Panc1 (cell line): ENCODE data around the gene IPO5. TPM values are rescaled to one million over a fixed set of nuclear protein-coding genes. Genes with fewer than 3 reads are reported as not detected.
A peak's percentile ranks its signal among the peaks of the same experiment; 100 is the strongest.

Experiments
- ATAC-seq: fragments of 200-7000 bp; cut with Tn5 transposase; 2 replicates; pipeline ENCODE4 v1.9.1; 2020; ENCODE audit warnings: mild to moderate bottlenecking, moderate library complexity
- BruUV-seq: library from RNA; stranded (reverse); fragments of 400-500 nt; replicated peaks from 2 replicates; lab custom pipeline; 2021; lab: Mats Ljungman, UMichigan
- CTCF ChIA-PET: fragments of 300-600 bp; sonication (Branson Sonifier 250); formaldehyde crosslinking; loops from one replicate; lab custom pipeline; 2022; ENCODE audit warnings: antibody characterized with exemption; lab: Charles Lee
- POLR2A ChIA-PET: fragments of 300-600 bp; sonication (Branson Sonifier 250); formaldehyde crosslinking; loops from one replicate; lab custom pipeline; 2022; ENCODE audit warnings: antibody characterized with exemption; lab: Charles Lee
- DNase-seq: peaks from one replicate; pipeline ENCODE4 v3.0.0-alpha.2; 2010; ENCODE audit warnings: low read depth, low spot score
- H3K27ac ChIP-seq: 2 replicates; pipeline ENCODE4 v1.5.1; 2011; ENCODE audit warnings: mild to moderate bottlenecking, low read length, inconsistent platforms
- H3K27me3 ChIP-seq: fragments of 200-500 bp; sonication (Bioruptor generic); 2 replicates; pipeline ENCODE4 v1.6.0; 2014; ENCODE audit warnings: low read length, inconsistent platforms; ENCODE audit not compliant: control insufficient read depth, insufficient read depth
- H3K36me3 ChIP-seq: fragments of 200-500 bp; sonication (Bioruptor generic); 2 replicates; pipeline ENCODE4 v1.5.1; 2014; ENCODE audit warnings: inconsistent platforms, mild to moderate bottlenecking, low read length, moderate library complexity; ENCODE audit not compliant: control insufficient read depth, insufficient read depth
- H3K4me1 ChIP-seq: 2 replicates; pipeline ENCODE4 v1.5.1; 2011; ENCODE audit warnings: inconsistent platforms, mild to moderate bottlenecking, low read length, moderate library complexity; ENCODE audit not compliant: control insufficient read depth, insufficient read depth
- H3K4me3 ChIP-seq, 2 experiments: 2 replicates each; pipeline ENCODE4 v1.5.1; 2011 to 2012; ENCODE audit warnings: low read depth in 2 of 2, low read length in 2 of 2, mild to moderate bottlenecking in 2 of 2, inconsistent platforms in 1 of 2, moderate library complexity in 1 of 2
- H3K9me3 ChIP-seq: fragments of 200-500 bp; sonication (Bioruptor generic); 2 replicates; pipeline ENCODE4 v1.5.1; 2014; ENCODE audit warnings: low read depth, mild to moderate bottlenecking, inconsistent platforms, low read length, moderate library complexity; ENCODE audit not compliant: control insufficient read depth, insufficient read depth
- CTCF ChIP-seq: fragments of 450-650 bp; IDR thresholded peaks from 2 replicates; pipeline ENCODE4 v1.5.1; 2017; ENCODE audit warnings: mild to moderate bottlenecking
- POLR2AphosphoS5 ChIP-seq: IDR thresholded peaks from 2 replicates; pipeline ENCODE4 v1.6.1; 2012; ENCODE audit warnings: mild to moderate bottlenecking, low read depth, low read length, moderate library complexity
- REST ChIP-seq, 2 experiments: IDR thresholded peaks; 2 replicates each; pipeline ENCODE4 v1.6.1; 2011 to 2012; ENCODE audit warnings: low read depth in 2 of 2, control low read depth in 1 of 2, low read length in 1 of 2, mild to moderate bottlenecking in 1 of 2, moderate library complexity in 1 of 2; ENCODE audit not compliant: insufficient read depth in 1 of 2
- SIN3A ChIP-seq: IDR thresholded peaks from 2 replicates; pipeline ENCODE4 v1.6.1; 2012; ENCODE audit warnings: low read depth, mild to moderate bottlenecking, low read length, moderate library complexity, borderline replicate concordance; ENCODE audit not compliant: insufficient read depth
- TCF7L2 ChIP-seq: IDR thresholded peaks from 2 replicates; pipeline ENCODE4 v1.6.1; 2011; ENCODE audit warnings: mild to moderate bottlenecking, low read depth, low read length, inconsistent platforms
- in situ Hi-C: cut with HindIII; loops from 2 replicates; pipeline ENCODE4 v1.10.0; 2016; ENCODE audit warnings: low sequenced_read_pairs, low pct_unique_long_range_greater_than_20kb
- intact Hi-C: fragments of 100-400 bp; cut with micrococcal nuclease; formaldehyde crosslinking; loops from one replicate; pipeline ENCODE4 v1.10.0; 2022; ENCODE audit not compliant: unreplicated experiment
- total RNA-seq: library from RNA; stranded (reverse); gene quantifications from one replicate; pipeline ENCODE4 v1.2.1, GENCODE V29; 2021; ENCODE audit not compliant: unreplicated experiment

The IPO5 gene
- total RNA-seq, 1 experiment from 2014 or later, result 122 TPM

- no peaks in the 10 kb centered on the region for H3K9me3 ChIP-seq
- CTCF ChIA-PET, result no interaction called here
- no TSS peak for BruUV-seq
- H3K4me1 ChIP-seq, result no peaks in the 10 kb centered on the region
- H3K27me3 ChIP-seq, result no peaks in the 10 kb centered on the region
- no peak for TF ChIP-seq POLR2AphosphoS5
- no peak for TF ChIP-seq CTCF
- TF ChIP-seq SIN3A, result no peak
- TF ChIP-seq TCF7L2, result no peak
- TF ChIP-seq REST (IDR thresholded peaks at IDR 0.05; ENCODE audit: insufficient read depth in 1 of 2, low read depth in 2 of 2, low read length in 1 of 2), result no peak
- H3K27ac ChIP-seq, result no peak overlapping the region
- in situ Hi-C loops (no loop called here), intact Hi-C loops (no loop called here)
- no peak for ATAC-seq
- H3K4me3 ChIP-seq, result no peak overlapping the region
- no peaks in the 10 kb centered on the region for H3K36me3 ChIP-seq
- POLR2A ChIA-PET, result no interaction called here
- DNase-seq, result no peak
Measured at GRCh38 chr13:98066636-98067035, 113.2 kb downstream of the IPO5 start.

GRCh38 chr13:98068521-98068920 is 115.0 kb downstream of the IPO5 start:
- H3K27me3 ChIP-seq, result no peaks in the 10 kb centered on the region
- BruUV-seq, result no TSS peak
- no peak overlapping the region for H3K27ac ChIP-seq
- H3K9me3 ChIP-seq, result no peaks in the 10 kb centered on the region
- no peaks in the 10 kb centered on the region for H3K36me3 ChIP-seq
- DNase-seq (no peak), ATAC-seq (no peak)
- CTCF ChIA-PET, result no interaction called here
- in situ Hi-C loops, result no loop called here
- POLR2A ChIA-PET, result no interaction called here
- TF ChIP-seq TCF7L2 (no peak), SIN3A (no peak), REST (IDR thresholded peaks at IDR 0.05; ENCODE audit: insufficient read depth in 1 of 2, low read depth in 2 of 2, low read length in 1 of 2) (no peak), POLR2AphosphoS5 (no peak), CTCF (no peak)
- H3K4me3 ChIP-seq, result peak overlapping the region in 1 of 2 experiments; percentile 35; a peak in 1 of 4 replicates
- intact Hi-C loops, result no loop called here
- H3K4me1 ChIP-seq, result no peaks in the 10 kb centered on the region
